ENCODE data around the gene GPR146.

Gene GPR146

DNA sequence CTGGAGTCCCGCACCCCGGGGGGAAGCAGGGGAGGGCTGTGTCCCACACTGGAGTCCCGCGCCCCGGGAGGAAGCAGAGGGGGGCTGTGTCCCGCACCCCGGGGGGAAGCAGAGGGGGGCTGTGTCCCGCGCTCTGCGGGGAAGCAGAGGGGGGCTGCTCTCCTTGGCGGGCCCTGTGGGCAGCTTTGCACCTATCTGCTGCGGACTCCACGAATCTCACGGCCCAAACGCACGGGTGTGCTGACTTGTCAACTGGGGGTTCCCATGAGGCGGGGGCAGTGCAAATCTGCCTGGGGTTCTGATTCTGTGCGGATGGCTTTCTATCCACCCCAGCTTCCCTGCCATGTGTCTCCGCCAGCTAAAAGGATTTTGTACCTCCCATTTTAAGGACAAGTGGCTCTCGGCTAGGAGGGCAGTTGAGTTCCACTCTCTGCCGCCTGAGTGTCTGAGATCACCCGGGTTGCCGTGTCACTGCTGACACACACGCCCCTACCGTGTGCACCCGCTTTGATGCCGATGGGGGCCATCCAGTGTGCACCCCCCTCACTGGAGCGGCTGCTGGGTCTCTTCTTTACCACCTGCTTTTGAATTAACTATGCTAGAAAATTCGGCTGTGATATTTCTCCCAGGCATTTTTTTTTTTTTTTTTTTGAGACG is 64.0 kb downstream of the GPR146 start:
- DNase-seq (ENCODE audit: low read depth): no peak
